Adipocyte (in vitro differentiated cells): ENCODE results near the gene MKRN3.

Source experiments
- DNase-seq: peaks from one replicate; pipeline ENCODE4 v3.0.0-alpha.2; 2015; ENCODE audit warnings: low read depth
- H3K27me3 ChIP-seq: replicated peaks from 2 replicates; pipeline ENCODE4 v1.7.0; 2013; ENCODE audit warnings: mild to moderate bottlenecking, low read length, moderate library complexity; ENCODE audit not compliant: control insufficient read depth, insufficient read depth
- H3K36me3 ChIP-seq: 2 replicates; pipeline ENCODE4 v1.7.0; 2013; ENCODE audit warnings: low read length, mild to moderate bottlenecking, moderate library complexity; ENCODE audit not compliant: control insufficient read depth, insufficient read depth, severe bottlenecking
- H3K4me1 ChIP-seq: 2 replicates; pipeline ENCODE4 v1.7.0; 2013; ENCODE audit warnings: mild to moderate bottlenecking, low read length, moderate library complexity; ENCODE audit not compliant: control insufficient read depth, insufficient read depth
- H3K4me3 ChIP-seq: 2 replicates; pipeline ENCODE4 v1.7.0; 2013; ENCODE audit warnings: mild to moderate bottlenecking, low read length, moderate library complexity
- H3K9ac ChIP-seq: 2 replicates; pipeline ENCODE4 v1.7.0; 2013; ENCODE audit warnings: mild to moderate bottlenecking, low read length, moderate library complexity
- H3K9me3 ChIP-seq: 2 replicates; pipeline ENCODE4 v1.7.0; 2013; ENCODE audit warnings: mild to moderate bottlenecking, low read length, moderate library complexity; ENCODE audit not compliant: control insufficient read depth

The MKRN3 gene

DNA sequence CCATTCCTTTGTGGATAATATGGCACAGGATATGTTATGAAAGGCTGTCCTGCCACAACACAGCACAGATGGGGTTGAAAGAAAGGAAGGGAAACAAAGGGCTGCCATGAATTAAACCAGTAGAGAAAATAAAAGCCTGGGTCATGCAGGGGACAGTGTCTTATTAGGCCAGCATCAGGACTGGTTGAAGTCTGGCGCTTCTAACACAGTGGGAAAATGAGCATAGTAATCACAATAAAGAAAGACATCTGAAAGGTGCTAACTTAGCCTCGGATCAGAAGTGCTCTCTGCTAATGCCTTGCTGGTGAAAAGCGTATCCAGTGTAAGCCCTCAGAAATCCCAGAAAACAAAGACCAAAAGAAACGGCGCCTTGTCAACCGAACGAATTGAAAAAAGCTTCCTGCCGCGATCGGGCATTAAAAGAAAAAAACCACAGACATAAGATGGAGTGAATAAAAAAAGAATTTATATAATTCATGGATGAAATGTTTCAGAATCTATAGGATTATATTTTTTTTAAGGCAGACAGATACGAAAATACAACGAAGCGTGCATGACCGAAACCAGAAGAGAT is 566 bp upstream of the MKRN3 start:
- no peaks in the 10 kb centered on the region for H3K4me1 ChIP-seq
- no peaks in the 10 kb centered on the region for H3K9me3 ChIP-seq
- no peak overlapping the region for H3K4me3 ChIP-seq
- H3K36me3 ChIP-seq: no peaks in the 10 kb centered on the region
- H3K9ac ChIP-seq: no peak overlapping the region
- no peak for DNase-seq
- peaks cover 36% of the 10 kb centered on the region for H3K27me3 ChIP-seq

DNA sequence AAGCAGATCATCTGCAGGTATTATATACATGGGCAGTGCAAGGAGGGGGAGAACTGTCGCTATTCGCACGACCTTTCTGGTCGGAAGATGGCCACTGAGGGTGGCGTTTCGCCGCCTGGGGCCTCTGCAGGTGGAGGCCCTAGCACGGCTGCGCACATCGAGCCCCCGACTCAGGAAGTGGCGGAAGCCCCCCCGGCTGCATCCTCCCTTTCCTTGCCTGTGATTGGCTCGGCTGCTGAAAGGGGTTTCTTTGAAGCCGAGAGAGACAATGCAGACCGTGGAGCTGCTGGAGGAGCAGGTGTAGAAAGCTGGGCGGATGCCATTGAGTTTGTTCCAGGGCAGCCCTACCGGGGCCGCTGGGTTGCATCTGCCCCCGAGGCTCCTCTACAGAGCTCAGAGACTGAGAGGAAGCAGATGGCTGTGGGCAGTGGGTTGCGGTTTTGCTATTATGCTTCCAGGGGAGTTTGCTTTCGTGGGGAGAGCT is 639 bp downstream of the MKRN3 start:
- H3K27me3 ChIP-seq: peaks cover 28% of the 10 kb centered on the region
- H3K4me1 ChIP-seq: no peaks in the 10 kb centered on the region
- no peak overlapping the region for H3K4me3 ChIP-seq
- H3K9ac ChIP-seq: no peak overlapping the region
- H3K9me3 ChIP-seq: no peaks in the 10 kb centered on the region
- no peaks in the 10 kb centered on the region for H3K36me3 ChIP-seq
- no peak for DNase-seq

DNA sequence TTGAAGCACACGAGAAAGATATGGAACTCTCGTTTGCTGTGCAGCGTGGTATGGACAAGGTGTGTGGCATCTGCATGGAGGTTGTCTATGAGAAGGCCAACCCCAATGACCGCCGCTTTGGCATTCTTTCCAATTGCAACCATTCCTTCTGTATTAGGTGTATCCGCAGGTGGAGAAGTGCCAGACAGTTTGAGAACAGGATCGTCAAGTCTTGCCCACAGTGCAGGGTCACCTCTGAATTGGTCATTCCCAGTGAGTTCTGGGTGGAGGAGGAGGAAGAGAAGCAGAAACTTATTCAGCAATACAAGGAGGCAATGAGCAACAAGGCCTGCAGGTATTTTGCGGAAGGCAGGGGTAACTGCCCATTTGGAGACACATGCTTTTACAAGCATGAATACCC is 1.2 kb downstream of the MKRN3 start:
- no peaks in the 10 kb centered on the region for H3K9me3 ChIP-seq
- H3K36me3 ChIP-seq: no peaks in the 10 kb centered on the region
- H3K4me3 ChIP-seq: no peak overlapping the region
- H3K9ac ChIP-seq: no peak overlapping the region
- H3K4me1 ChIP-seq: no peaks in the 10 kb centered on the region
- H3K27me3 ChIP-seq: peaks cover 24% of the 10 kb centered on the region
- no peak for DNase-seq

GRCh38 chr15:23567921-23568320 is 2.4 kb downstream of the MKRN3 start:
- no peaks in the 10 kb centered on the region for H3K4me1 ChIP-seq
- H3K4me3 ChIP-seq: no peak overlapping the region
- H3K36me3 ChIP-seq: no peaks in the 10 kb centered on the region
- no peaks in the 10 kb centered on the region for H3K9me3 ChIP-seq
- peaks cover 13% of the 10 kb centered on the region for H3K27me3 ChIP-seq
- H3K9ac ChIP-seq: no peak overlapping the region
- DNase-seq: no peak

DNA sequence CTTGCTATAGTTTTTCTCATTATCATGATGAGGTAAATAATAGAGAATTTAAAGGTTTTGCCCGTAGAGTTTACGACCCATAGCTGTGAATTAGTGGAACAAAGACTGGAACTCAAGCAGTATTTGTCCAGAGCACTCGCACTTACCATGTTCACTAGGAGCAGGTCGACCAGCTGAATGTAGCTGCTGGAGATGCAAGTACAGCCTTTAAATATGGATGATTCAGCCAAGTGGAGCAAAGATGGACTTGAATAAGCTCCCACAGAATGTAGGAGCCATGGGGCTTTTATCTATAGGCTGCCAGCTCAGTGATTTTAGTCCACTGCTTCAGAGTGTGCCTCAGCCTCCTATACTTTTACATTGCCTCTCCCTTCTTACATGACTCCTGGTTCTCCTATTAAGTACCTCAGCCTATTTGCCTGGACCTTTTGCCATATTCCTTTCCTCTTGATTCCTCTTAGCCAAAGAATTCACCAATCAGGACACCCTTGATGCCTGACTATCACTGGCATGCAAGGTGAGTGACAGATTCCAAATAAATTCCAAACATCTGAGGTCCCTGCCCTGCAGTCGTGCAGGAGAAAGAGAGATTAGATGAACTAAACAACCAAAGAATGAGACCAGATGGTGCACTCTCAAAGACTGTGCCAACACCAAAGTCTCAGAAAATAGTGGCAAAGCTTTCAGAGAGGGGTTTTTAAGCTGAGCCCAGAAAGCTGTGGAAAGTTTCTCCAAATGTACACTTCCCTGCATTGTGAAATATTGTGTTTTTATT is 3.9 kb downstream of the MKRN3 start:
- peaks cover 10% of the 10 kb centered on the region for H3K27me3 ChIP-seq
- no peaks in the 10 kb centered on the region for H3K36me3 ChIP-seq
- no peaks in the 10 kb centered on the region for H3K9me3 ChIP-seq
- DNase-seq: no peak
- no peak overlapping the region for H3K4me3 ChIP-seq
- no peak overlapping the region for H3K9ac ChIP-seq
- H3K4me1 ChIP-seq: no peaks in the 10 kb centered on the region

- no peaks in the 10 kb centered on the region for H3K4me1 ChIP-seq
- H3K4me3 ChIP-seq: no peak overlapping the region
- no peak overlapping the region for H3K9ac ChIP-seq
- H3K9me3 ChIP-seq: no peaks in the 10 kb centered on the region
- no peaks in the 10 kb centered on the region for H3K36me3 ChIP-seq
- H3K27me3 ChIP-seq: peaks cover 10% of the 10 kb centered on the region
- DNase-seq: no peak
Measured at GRCh38 chr15:23570486-23570885, 5.0 kb downstream of the MKRN3 start.

- no peak for DNase-seq
- H3K36me3 ChIP-seq: no peaks in the 10 kb centered on the region
- H3K4me3 ChIP-seq: no peak overlapping the region
- no peak overlapping the region for H3K9ac ChIP-seq
- peaks cover 6% of the 10 kb centered on the region for H3K27me3 ChIP-seq
- no peaks in the 10 kb centered on the region for H3K9me3 ChIP-seq
- H3K4me1 ChIP-seq: no peaks in the 10 kb centered on the region
Measured at GRCh38 chr15:23572844-23573243, 7.4 kb downstream of the MKRN3 start.

GRCh38 chr15:23574742-23575141 is 9.3 kb downstream of the MKRN3 start:
- Histone ChIP-seq H3K4me1 (no peaks in the 10 kb centered on the region), H3K27me3 (no peaks in the 10 kb centered on the region), H3K36me3 (no peaks in the 10 kb centered on the region), H3K9me3 (no peaks in the 10 kb centered on the region), H3K9ac (no peak overlapping the region), H3K4me3 (no peak overlapping the region)
- DNase-seq: no peak

GRCh38 chr15:23576061-23576460 is 10.6 kb downstream of the MKRN3 start:
- Histone ChIP-seq H3K4me1 (no peaks in the 10 kb centered on the region), H3K9me3 (no peaks in the 10 kb centered on the region), H3K4me3 (no peak overlapping the region), H3K9ac (no peak overlapping the region), H3K36me3 (no peaks in the 10 kb centered on the region), H3K27me3 (no peaks in the 10 kb centered on the region)
- no peak for DNase-seq

GRCh38 chr15:23578521-23579150 is 13.2 kb downstream of the MKRN3 start:
- Histone ChIP-seq H3K36me3 (no peaks in the 10 kb centered on the region), H3K9me3 (no peaks in the 10 kb centered on the region), H3K4me1 (no peaks in the 10 kb centered on the region), H3K4me3 (no peak overlapping the region), H3K27me3 (no peaks in the 10 kb centered on the region), H3K9ac (no peak overlapping the region)
- DNase-seq: no peak

DNA sequence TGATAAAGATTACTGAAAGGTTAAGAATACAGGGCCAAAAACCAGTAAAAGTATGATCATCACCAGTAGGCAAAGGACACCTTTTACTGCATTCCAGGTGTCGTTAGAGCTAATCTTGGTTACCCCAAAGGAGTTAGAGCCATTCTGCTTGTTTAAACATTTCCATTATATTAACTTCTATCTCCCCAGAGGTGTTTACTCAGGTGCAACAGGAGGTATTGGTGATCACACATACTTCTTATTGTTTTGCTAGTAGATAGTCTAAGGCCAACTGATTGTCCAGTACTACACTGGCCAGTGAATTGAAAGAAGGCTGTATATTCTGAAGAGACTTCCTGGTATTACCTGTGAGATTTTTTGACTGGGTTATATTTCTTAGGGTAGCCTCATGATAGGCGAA is 22.8 kb downstream of the MKRN3 start:
- H3K9ac ChIP-seq: no peak overlapping the region
- H3K4me3 ChIP-seq: no peak overlapping the region
- no peak for DNase-seq

More for the DNA sequence above, 22.8 kb downstream of the MKRN3 start:
- Histone ChIP-seq H3K36me3 (no peaks in the 10 kb centered on the region), H3K27me3 (no peaks in the 10 kb centered on the region), H3K9me3 (no peaks in the 10 kb centered on the region), H3K4me1 (no peaks in the 10 kb centered on the region)
